Measurements from ENCODE around the gene NFE2L3. TPM values are rescaled to one million over a fixed set of nuclear protein-coding genes. Genes with fewer than 3 reads are reported as not detected.

Gene NFE2L3
- total and polyA plus RNA-seq, 4 donors = 0.32 to 1.9 (median 1.3) TPM

DNA sequence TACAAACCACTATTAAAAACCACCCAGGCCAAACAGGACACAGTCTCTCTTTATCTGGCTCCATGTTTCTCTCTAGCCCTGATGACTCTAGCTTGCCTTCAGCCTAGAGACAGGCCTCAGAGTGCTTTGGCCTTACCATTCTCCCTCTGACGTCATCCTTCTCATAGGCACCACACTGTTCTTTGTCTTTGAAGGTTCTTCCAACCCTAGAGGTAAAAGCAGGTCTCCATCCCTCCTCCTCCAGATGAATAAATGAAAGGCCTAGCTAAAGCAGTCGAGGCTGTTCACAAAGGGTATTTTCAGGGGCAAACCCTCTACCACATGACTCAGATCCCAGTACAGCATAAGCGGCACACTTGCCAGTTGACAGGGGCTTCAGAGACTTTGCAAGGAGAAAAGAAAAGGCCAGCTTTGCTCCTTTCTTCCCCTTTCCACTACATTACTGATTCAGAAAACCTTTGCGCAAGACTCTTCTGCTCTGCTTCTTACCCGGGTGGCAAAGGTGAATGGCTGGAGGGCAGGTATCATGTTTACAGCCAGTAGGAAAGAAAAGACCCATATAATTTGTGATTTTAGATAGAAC is 14.8 kb downstream of the NFE2L3 start:
- no peaks in the 10 kb centered on the region for H3K27me3 ChIP-seq (ENCODE audit: control insufficient read depth in 4 of 4, insufficient read depth in 4 of 4, low read length in 3 of 4)
- peaks cover 0 to 4% (median 1%) of the 10 kb centered on the region in 4 donors for H3K4me1 ChIP-seq (ENCODE audit: control insufficient read depth in 4 of 4, insufficient read depth in 4 of 4, low read length in 3 of 4)
- TF ChIP-seq NR2F2 (IDR thresholded peaks at IDR 0.05) (no peak), YY1 (IDR thresholded peaks at IDR 0.05) (no peak), TAF1 (conservative IDR thresholded peaks at IDR 0.05) (no peak), RAD21 (IDR thresholded peaks at IDR 0.05) (no peak), RXRA (IDR thresholded peaks at IDR 0.05) (no peak), HNF4A (conservative IDR thresholded peaks at IDR 0.05) (no peak), FOXA1 (IDR thresholded peaks at IDR 0.05) (no peak), HNF4G (IDR thresholded peaks at IDR 0.05) (no peak), JUND (IDR thresholded peaks at IDR 0.05) (no peak)
- TF ChIP-seq, protein P1, sequence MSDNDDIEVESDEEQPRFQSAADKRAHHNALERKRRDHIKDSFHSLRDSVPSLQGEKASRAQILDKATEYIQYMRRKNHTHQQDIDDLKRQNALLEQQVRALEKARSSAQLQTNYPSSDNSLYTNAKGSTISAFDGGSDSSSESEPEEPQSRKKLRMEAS (IDR thresholded peaks at IDR 0.05) = no peak
- TF ChIP-seq, protein P2, sequence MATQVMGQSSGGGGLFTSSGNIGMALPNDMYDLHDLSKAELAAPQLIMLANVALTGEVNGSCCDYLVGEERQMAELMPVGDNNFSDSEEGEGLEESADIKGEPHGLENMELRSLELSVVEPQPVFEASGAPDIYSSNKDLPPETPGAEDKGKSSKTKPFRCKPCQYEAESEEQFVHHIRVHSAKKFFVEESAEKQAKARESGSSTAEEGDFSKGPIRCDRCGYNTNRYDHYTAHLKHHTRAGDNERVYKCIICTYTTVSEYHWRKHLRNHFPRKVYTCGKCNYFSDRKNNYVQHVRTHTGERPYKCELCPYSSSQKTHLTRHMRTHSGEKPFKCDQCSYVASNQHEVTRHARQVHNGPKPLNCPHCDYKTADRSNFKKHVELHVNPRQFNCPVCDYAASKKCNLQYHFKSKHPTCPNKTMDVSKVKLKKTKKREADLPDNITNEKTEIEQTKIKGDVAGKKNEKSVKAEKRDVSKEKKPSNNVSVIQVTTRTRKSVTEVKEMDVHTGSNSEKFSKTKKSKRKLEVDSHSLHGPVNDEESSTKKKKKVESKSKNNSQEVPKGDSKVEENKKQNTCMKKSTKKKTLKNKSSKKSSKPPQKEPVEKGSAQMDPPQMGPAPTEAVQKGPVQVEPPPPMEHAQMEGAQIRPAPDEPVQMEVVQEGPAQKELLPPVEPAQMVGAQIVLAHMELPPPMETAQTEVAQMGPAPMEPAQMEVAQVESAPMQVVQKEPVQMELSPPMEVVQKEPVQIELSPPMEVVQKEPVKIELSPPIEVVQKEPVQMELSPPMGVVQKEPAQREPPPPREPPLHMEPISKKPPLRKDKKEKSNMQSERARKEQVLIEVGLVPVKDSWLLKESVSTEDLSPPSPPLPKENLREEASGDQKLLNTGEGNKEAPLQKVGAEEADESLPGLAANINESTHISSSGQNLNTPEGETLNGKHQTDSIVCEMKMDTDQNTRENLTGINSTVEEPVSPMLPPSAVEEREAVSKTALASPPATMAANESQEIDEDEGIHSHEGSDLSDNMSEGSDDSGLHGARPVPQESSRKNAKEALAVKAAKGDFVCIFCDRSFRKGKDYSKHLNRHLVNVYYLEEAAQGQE (IDR thresholded peaks at IDR 0.05) = no peak
- TF ChIP-seq, protein P3, sequence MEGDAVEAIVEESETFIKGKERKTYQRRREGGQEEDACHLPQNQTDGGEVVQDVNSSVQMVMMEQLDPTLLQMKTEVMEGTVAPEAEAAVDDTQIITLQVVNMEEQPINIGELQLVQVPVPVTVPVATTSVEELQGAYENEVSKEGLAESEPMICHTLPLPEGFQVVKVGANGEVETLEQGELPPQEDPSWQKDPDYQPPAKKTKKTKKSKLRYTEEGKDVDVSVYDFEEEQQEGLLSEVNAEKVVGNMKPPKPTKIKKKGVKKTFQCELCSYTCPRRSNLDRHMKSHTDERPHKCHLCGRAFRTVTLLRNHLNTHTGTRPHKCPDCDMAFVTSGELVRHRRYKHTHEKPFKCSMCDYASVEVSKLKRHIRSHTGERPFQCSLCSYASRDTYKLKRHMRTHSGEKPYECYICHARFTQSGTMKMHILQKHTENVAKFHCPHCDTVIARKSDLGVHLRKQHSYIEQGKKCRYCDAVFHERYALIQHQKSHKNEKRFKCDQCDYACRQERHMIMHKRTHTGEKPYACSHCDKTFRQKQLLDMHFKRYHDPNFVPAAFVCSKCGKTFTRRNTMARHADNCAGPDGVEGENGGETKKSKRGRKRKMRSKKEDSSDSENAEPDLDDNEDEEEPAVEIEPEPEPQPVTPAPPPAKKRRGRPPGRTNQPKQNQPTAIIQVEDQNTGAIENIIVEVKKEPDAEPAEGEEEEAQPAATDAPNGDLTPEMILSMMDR (IDR thresholded peaks at IDR 0.05; ENCODE audit: low read depth, low read length, missing input control) = no peak
- WGBS = 81% methylated on average over 5 of the region's 5 CpGs
- no peaks in the 10 kb centered on the region for H3K9me3 ChIP-seq (ENCODE audit: control insufficient read depth in 4 of 4, low read length in 3 of 4)
- no peak overlapping the region for H3K9ac ChIP-seq (ENCODE audit: low read depth in 1 of 2, low read length in 2 of 2)
- H3K27ac ChIP-seq (ENCODE audit: low read depth in 1 of 2, low read length in 2 of 2) = no peak overlapping the region
- no peak for DNase-seq (ENCODE audit: low spot score)
- H3K4me3 ChIP-seq (ENCODE audit: low read depth in 1 of 3, low read length in 3 of 3) = no peak overlapping the region
- no peaks in the 10 kb centered on the region for H3K36me3 ChIP-seq (ENCODE audit: control insufficient read depth in 4 of 4, insufficient read depth in 3 of 4, low read depth in 1 of 4, low read length in 3 of 4)

DNA sequence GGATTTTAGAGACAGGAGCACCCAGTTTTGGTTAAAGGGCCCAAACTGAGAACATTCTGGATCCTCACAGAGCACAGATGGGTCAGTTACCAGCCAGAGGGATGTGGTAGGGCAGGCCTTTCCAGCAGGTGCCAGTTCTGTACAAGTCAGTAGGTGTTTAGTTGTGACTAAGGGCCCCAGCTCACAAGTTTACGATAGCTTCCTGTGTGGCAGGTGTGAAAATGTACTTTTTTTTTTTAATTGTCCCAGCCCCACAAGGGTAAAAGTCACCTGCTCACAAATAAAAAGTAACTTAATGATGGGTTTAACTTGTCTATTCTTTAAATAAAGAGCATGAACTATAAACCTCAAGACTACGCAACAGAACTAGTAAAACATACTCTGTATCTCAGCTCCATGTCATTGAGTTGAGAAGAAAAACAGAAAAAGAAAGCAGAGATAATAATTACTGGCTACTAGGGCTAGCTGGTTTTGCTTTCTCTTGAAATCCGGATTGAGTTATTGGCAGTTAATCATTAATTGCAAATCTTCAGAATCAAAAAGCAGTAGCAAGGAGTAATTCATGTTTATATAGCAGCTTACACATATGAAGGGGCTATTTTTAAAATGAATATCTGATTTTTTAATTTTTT is 15.4 kb downstream of the NFE2L3 start:
- no peak overlapping the region for H3K27ac ChIP-seq (ENCODE audit: low read depth in 1 of 2, low read length in 2 of 2)
- 61% methylated on average over 3 of the region's 3 CpGs for WGBS
- no peak overlapping the region for H3K4me3 ChIP-seq (ENCODE audit: low read depth in 1 of 3, low read length in 3 of 3)
- H3K9me3 ChIP-seq (ENCODE audit: control insufficient read depth in 4 of 4, low read length in 3 of 4) = no peaks in the 10 kb centered on the region
- TF ChIP-seq EGR1 (IDR thresholded peaks at IDR 0.05; ENCODE audit: low read depth in 2 of 2) (no peak), YY1 (IDR thresholded peaks at IDR 0.05) (no peak), RAD21 (IDR thresholded peaks at IDR 0.05) (no peak), TAF1 (conservative IDR thresholded peaks at IDR 0.05) (no peak), FOXA2 (IDR thresholded peaks at IDR 0.05) (no peak), GABPA (IDR thresholded peaks at IDR 0.05 in 1 of 2, conservative IDR thresholded peaks at IDR 0.05 in 1 of 2) (no peak), JUND (IDR thresholded peaks at IDR 0.05) (no peak), RXRA (IDR thresholded peaks at IDR 0.05) (no peak), HNF4A (conservative IDR thresholded peaks at IDR 0.05) (no peak)
- TF ChIP-seq, protein P2 (IDR thresholded peaks at IDR 0.05) = no peak
- TF ChIP-seq, protein P1 (IDR thresholded peaks at IDR 0.05) = no peak
- TF ChIP-seq, protein P4, sequence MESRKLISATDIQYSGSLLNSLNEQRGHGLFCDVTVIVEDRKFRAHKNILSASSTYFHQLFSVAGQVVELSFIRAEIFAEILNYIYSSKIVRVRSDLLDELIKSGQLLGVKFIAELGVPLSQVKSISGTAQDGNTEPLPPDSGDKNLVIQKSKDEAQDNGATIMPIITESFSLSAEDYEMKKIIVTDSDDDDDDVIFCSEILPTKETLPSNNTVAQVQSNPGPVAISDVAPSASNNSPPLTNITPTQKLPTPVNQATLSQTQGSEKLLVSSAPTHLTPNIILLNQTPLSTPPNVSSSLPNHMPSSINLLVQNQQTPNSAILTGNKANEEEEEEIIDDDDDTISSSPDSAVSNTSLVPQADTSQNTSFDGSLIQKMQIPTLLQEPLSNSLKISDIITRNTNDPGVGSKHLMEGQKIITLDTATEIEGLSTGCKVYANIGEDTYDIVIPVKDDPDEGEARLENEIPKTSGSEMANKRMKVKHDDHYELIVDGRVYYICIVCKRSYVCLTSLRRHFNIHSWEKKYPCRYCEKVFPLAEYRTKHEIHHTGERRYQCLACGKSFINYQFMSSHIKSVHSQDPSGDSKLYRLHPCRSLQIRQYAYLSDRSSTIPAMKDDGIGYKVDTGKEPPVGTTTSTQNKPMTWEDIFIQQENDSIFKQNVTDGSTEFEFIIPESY (IDR thresholded peaks at IDR 0.05) = no peak
- no peak for DNase-seq (ENCODE audit: low spot score)
- H3K27me3 ChIP-seq (ENCODE audit: control insufficient read depth in 4 of 4, insufficient read depth in 4 of 4, low read length in 3 of 4) = no peaks in the 10 kb centered on the region
- H3K36me3 ChIP-seq (ENCODE audit: control insufficient read depth in 4 of 4, insufficient read depth in 3 of 4, low read depth in 1 of 4, low read length in 3 of 4) = no peaks in the 10 kb centered on the region
- no peak overlapping the region for H3K9ac ChIP-seq (ENCODE audit: low read depth in 1 of 2, low read length in 2 of 2)
- peaks cover 0 to 4% (median 1%) of the 10 kb centered on the region in 4 donors for H3K4me1 ChIP-seq (ENCODE audit: control insufficient read depth in 4 of 4, insufficient read depth in 4 of 4, low read length in 3 of 4)
